GM19238 (cell line): Measurements from ENCODE around the gene SLITRK4.

Experiments used
- DNase-seq: peaks from one replicate; pipeline ENCODE4 v3.0.0; 2011; ENCODE audit warnings: low spot score; ENCODE audit not compliant: insufficient read length

The SLITRK4 gene

GRCh38 chrX:143635915-143636314 is at the start of gene SLITRK4:
SLITRK4 (minus strand) TSS chrX:143636101; CDS start chrX:143631108, 4,993 bp downstream.
- no peak for DNase-seq

- no peak for DNase-seq
Measured at GRCh38 chrX:143683486-143683885, 47.6 kb upstream of the SLITRK4 start.

- no peak for DNase-seq
Measured at GRCh38 chrX:143674926-143675325, 39.0 kb upstream of the SLITRK4 start.

- no peak for DNase-seq
Measured at GRCh38 chrX:143669395-143669794, 33.5 kb upstream of the SLITRK4 start.

- DNase-seq: no peak
Measured at GRCh38 chrX:143664302-143664701, 28.4 kb upstream of the SLITRK4 start.

GRCh38 chrX:143663755-143664154 is 27.9 kb upstream of the SLITRK4 start:
- DNase-seq: no peak

GRCh38 chrX:143661286-143661685 is 25.4 kb upstream of the SLITRK4 start:
- no peak for DNase-seq

- no peak for DNase-seq
Measured at GRCh38 chrX:143648705-143649104, 12.8 kb upstream of the SLITRK4 start.

- DNase-seq: no peak
Measured at GRCh38 chrX:143642426-143642825, 6.5 kb upstream of the SLITRK4 start.

- DNase-seq: no peak
Measured at GRCh38 chrX:143636831-143637230, 930 bp upstream of the SLITRK4 start.

GRCh38 chrX:143634663-143635455 is 1.0 kb downstream of the SLITRK4 start:
- DNase-seq: no peak

GRCh38 chrX:143634309-143634662 is 1.6 kb downstream of the SLITRK4 start:
- no peak for DNase-seq

GRCh38 chrX:143633461-143634308 is 2.2 kb downstream of the SLITRK4 start:
- no peak for DNase-seq

- no peak for DNase-seq
Measured at GRCh38 chrX:143632625-143633410, 3.1 kb downstream of the SLITRK4 start.

- DNase-seq: no peak
Measured at GRCh38 chrX:143623657-143624056, 12.2 kb downstream of the SLITRK4 start.

- DNase-seq: no peak
Measured at GRCh38 chrX:143621276-143621675, 14.6 kb downstream of the SLITRK4 start.

GRCh38 chrX:143615851-143616250 is 20.1 kb downstream of the SLITRK4 start:
- DNase-seq: no peak

- DNase-seq: no peak
Measured at GRCh38 chrX:143601809-143602208, 34.1 kb downstream of the SLITRK4 start.

- no peak for DNase-seq
Measured at GRCh38 chrX:143581240-143581639, 54.7 kb downstream of the SLITRK4 start.

GRCh38 chrX:143580266-143580665 is 55.6 kb downstream of the SLITRK4 start:
- no peak for DNase-seq
